ENCODE measurements around the gene KLHDC7B.

DNA sequence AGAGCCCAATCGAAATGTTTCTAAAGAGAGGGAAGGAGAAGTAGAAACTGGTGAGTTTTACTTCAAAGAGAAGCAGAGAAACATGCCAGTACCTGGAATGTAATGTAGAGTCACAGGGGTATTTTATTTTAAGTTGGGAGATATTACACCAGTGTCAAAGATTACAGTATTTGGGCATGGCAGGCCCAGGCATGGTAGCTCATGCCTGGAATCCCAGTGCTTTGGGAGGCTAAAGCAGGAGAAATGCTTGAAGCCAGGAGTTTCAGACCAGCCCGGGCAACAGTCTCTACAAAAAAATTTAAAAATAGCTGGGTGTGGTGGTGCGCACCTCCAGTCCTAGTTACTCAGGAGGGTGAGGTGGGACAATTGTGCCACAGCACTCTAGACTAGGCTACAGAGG, 14.3 kb downstream of the KLHDC7B start:
- TF ChIP-seq, protein P1, sequence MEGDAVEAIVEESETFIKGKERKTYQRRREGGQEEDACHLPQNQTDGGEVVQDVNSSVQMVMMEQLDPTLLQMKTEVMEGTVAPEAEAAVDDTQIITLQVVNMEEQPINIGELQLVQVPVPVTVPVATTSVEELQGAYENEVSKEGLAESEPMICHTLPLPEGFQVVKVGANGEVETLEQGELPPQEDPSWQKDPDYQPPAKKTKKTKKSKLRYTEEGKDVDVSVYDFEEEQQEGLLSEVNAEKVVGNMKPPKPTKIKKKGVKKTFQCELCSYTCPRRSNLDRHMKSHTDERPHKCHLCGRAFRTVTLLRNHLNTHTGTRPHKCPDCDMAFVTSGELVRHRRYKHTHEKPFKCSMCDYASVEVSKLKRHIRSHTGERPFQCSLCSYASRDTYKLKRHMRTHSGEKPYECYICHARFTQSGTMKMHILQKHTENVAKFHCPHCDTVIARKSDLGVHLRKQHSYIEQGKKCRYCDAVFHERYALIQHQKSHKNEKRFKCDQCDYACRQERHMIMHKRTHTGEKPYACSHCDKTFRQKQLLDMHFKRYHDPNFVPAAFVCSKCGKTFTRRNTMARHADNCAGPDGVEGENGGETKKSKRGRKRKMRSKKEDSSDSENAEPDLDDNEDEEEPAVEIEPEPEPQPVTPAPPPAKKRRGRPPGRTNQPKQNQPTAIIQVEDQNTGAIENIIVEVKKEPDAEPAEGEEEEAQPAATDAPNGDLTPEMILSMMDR (conservative IDR thresholded peaks at IDR 0.05; ENCODE audit: low read length): no peak
- TF ChIP-seq EZH2phosphoT487 (IDR thresholded peaks at IDR 0.05; ENCODE audit: borderline replicate concordance): no peak

Measured in Loucy (cell line).